H54 (cell line): ENCODE results near the gene OR51B4.
"Not testable (repeated sequence)": the region's sequence is repeated elsewhere in the genome, so short reads cannot be mapped to it uniquely, and the experiment has no call there.

Experiments
- DNase-seq: peaks from one replicate; pipeline ENCODE4 v3.0.0; 2011; ENCODE audit warnings: low spot score, mixed read lengths; ENCODE audit not compliant: insufficient read length
- FAIRE-seq: peaks from 3 replicates; lab custom pipeline; 2011; peaks lifted over from hg19 to GRCh38; lab: Jason Lieb, UNC
- POLR2A ChIP-seq: IDR thresholded peaks from 2 replicates; pipeline ENCODE4 v1.6.1; 2011; ENCODE audit warnings: low read depth, mild to moderate bottlenecking, low read length

Gene OR51B4

GRCh38 chr11:5301846-5302245, at the start of gene OR51B4:
TSS of gene OR51B4 (minus strand) at chr11:5301946. CDS start at chr11:5301946, 0 bp downstream.
- TF ChIP-seq POLR2A, result no peak
- DNase-seq, result no peak
- no peak for FAIRE-seq

- TF ChIP-seq POLR2A, result no peak
- DNase-seq (no peak), FAIRE-seq (peak; percentile 82)
Observed at GRCh38 chr11:5351208-5351607, 49.5 kb upstream of the OR51B4 start, which contains the start of gene OR51B6. TSS of gene OR51B6 (plus strand) at chr11:5351508. CDS start at chr11:5351508, 0 bp downstream.

- FAIRE-seq, result no peak
- DNase-seq, result no peak
- TF ChIP-seq POLR2A, result no peak
Observed at GRCh38 chr11:5349550-5349949, 47.8 kb upstream of the OR51B4 start.

- TF ChIP-seq POLR2A, result no peak
- no peak for DNase-seq
- FAIRE-seq, result peak; percentile 71
Observed at GRCh38 chr11:5348551-5349194, 46.9 kb upstream of the OR51B4 start.

- DNase-seq (no peak), FAIRE-seq (peak; percentile 89)
- TF ChIP-seq POLR2A, result no peak
Observed at GRCh38 chr11:5345831-5346230, 44.1 kb upstream of the OR51B4 start.

- DNase-seq (no peak), FAIRE-seq (peak; percentile 23)
- TF ChIP-seq POLR2A, result no peak
Observed at GRCh38 chr11:5343474-5344335, 42.0 kb upstream of the OR51B4 start, which contains the start of gene OR51B5. TSS of gene OR51B5 (minus strand) at chr11:5343524. CDS start at chr11:5343524, 0 bp downstream.

- TF ChIP-seq POLR2A, result no peak
- DNase-seq (no peak), FAIRE-seq (peak; percentile 48)
Observed at GRCh38 chr11:5339771-5340322, 38.1 kb upstream of the OR51B4 start.

- not testable (repeated sequence) for FAIRE-seq, DNase-seq
Observed at GRCh38 chr11:5337253-5337652, 35.5 kb upstream of the OR51B4 start.

- DNase-seq (no peak), FAIRE-seq (peak; percentile 76)
- no peak for TF ChIP-seq POLR2A
Observed at GRCh38 chr11:5336331-5336730, 34.6 kb upstream of the OR51B4 start.

- no peak for FAIRE-seq
Observed at GRCh38 chr11:5335170-5335569, 33.4 kb upstream of the OR51B4 start.

GRCh38 chr11:5324197-5324596, 22.5 kb upstream of the OR51B4 start, which contains the start of gene OR51B2:
TSS of gene OR51B2 (minus strand) at chr11:5324297. CDS start at chr11:5324297, 0 bp downstream.
- FAIRE-seq, result no peak

More at GRCh38 chr11:5335170-5335569, 33.4 kb upstream of the OR51B4 start:
- no peak for TF ChIP-seq POLR2A
- DNase-seq, result no peak

GRCh38 chr11:5317292-5317691, 15.5 kb upstream of the OR51B4 start:
- DNase-seq (no peak), FAIRE-seq (peak; percentile 75)
- no peak for TF ChIP-seq POLR2A

More at GRCh38 chr11:5324197-5324596, 22.5 kb upstream of the OR51B4 start, which contains the start of gene OR51B2:
- TF ChIP-seq POLR2A, result no peak
- no peak for DNase-seq

GRCh38 chr11:5313326-5314023, 11.7 kb upstream of the OR51B4 start:
- FAIRE-seq, result peak; percentile 6
- DNase-seq, result not testable (repeated sequence)
